ENCODE measurements around the gene SLC26A2.

DNA sequence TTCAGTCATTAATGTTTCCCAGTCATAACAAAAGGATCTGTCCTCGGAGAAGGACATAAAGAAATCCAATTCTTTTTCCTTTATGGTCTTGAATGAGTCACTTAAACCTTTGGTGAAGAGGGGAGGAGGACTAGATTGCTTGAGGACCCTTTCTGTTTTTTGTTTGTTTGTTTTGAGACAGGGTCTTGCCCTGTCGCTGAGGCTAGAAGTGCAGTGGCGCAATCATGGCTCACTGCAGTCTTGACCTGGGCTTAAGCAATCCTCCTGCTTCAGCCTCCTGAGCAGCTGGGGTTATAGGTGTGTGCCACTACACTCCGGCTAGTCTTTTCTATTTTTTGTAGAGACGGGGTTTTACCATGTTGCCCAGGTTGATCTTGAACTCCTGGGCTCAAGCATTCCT, 27.6 kb downstream of the SLC26A2 start:
- TF ChIP-seq, protein P1, sequence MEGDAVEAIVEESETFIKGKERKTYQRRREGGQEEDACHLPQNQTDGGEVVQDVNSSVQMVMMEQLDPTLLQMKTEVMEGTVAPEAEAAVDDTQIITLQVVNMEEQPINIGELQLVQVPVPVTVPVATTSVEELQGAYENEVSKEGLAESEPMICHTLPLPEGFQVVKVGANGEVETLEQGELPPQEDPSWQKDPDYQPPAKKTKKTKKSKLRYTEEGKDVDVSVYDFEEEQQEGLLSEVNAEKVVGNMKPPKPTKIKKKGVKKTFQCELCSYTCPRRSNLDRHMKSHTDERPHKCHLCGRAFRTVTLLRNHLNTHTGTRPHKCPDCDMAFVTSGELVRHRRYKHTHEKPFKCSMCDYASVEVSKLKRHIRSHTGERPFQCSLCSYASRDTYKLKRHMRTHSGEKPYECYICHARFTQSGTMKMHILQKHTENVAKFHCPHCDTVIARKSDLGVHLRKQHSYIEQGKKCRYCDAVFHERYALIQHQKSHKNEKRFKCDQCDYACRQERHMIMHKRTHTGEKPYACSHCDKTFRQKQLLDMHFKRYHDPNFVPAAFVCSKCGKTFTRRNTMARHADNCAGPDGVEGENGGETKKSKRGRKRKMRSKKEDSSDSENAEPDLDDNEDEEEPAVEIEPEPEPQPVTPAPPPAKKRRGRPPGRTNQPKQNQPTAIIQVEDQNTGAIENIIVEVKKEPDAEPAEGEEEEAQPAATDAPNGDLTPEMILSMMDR (IDR thresholded peaks at IDR 0.05) = no peak
- TF ChIP-seq POLR2A (IDR thresholded peaks at IDR 0.05) = no peak
- no peak for TF ChIP-seq POLR2AphosphoS5 (IDR thresholded peaks at IDR 0.05)
